Fibroblast of pulmonary artery (primary cell): ENCODE measurements around the gene EMP3.
"Not testable (repeated sequence)": the region's sequence is repeated elsewhere in the genome, so short reads cannot be mapped to it uniquely, and the experiment has no call there.

ENCODE experiments used
- DNase-seq: peaks from one replicate; pipeline ENCODE4 v3.0.0-alpha.2; 2010; ENCODE audit warnings: low read depth
- H3K4me3 ChIP-seq: replicated peaks from 2 replicates; pipeline ENCODE4 v1.5.1; 2011; ENCODE audit warnings: low read depth, mild to moderate bottlenecking, control low read depth, low read length, moderate library complexity
- CTCF ChIP-seq: IDR thresholded peaks from 2 replicates; pipeline ENCODE4 v1.5.1; 2011; ENCODE audit warnings: mild to moderate bottlenecking, control low read depth, low read length, inconsistent platforms; ENCODE audit errors: missing control alignments

The EMP3 gene

GRCh38 chr19:48367855-48368254, 42.5 kb downstream of the EMP3 start:
- no peak for DNase-seq
- H3K4me3 ChIP-seq, result no peak overlapping the region
- no peak for TF ChIP-seq CTCF

DNA sequence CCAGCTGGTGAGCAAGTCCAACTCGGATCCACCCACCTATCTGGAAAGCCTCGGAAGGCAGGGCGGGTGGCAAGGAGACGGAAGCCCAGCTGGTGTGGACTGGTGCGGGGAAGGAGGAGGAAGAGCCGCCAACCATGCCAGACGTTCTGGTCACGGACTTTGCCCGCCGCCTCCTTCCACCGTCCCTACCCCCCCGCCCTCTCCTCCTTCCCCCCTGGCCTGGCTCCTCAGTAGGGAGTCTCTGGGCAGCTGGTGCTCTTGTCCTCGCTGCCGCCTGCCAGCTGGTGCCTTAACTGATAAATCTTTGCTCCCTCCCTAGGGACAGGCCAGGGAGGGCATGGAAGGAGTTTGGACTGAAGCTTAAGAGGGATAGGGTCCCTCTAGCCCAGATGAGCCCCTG, 43.6 kb downstream of the EMP3 start:
- TF ChIP-seq CTCF, result no peak
- no peak for DNase-seq
- no peak overlapping the region for H3K4me3 ChIP-seq

DNA sequence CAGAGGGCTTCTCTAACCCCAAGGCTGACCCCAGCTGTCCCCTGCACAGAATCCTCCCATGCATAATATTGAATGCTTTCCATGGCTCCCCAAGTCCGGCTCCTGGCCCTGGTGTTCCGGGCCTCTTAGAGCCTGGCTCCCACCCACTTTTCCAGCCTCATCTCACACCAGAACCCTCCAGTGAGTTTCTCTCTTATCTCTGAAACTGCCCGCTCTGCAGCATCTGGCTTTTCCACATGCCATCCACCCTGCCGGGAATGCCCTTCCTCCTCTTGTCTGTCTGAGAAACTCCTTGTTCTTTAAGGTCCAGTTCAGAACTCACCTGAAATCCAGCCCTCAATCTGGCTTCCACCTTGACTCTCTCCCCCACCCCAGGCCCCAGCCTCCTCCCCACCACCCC, 45.6 kb downstream of the EMP3 start:
- no peak overlapping the region for H3K4me3 ChIP-seq
- no peak for DNase-seq
- no peak for TF ChIP-seq CTCF

GRCh38 chr19:48371367-48371766, 46.0 kb downstream of the EMP3 start:
- no peak overlapping the region for H3K4me3 ChIP-seq
- TF ChIP-seq CTCF, result no peak
- DNase-seq, result no peak

DNA sequence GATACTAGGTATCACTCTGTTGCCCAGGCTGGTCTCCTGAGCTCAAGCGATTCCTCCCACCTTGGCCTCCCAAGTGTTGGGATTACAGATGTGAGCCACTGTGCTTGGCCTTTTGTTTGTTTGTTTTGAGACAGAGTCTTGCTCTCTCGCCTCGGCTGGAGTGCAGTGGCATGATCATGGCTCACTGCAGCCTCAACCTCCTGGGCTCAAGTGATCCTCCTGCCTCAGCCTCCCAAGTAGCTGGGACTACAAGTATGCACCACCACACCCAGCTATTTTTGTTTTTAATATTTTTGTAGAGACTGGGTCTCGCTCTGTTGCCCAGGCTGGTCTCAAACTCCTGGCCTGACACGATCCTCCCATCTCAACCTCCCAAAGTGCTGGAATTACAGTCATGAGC, 46.4 kb downstream of the EMP3 start:
- not testable (repeated sequence) for H3K4me3 ChIP-seq, DNase-seq

GRCh38 chr19:48372904-48373303, 47.6 kb downstream of the EMP3 start:
- no peak for DNase-seq
- TF ChIP-seq CTCF, result no peak
- H3K4me3 ChIP-seq, result no peak overlapping the region

DNA sequence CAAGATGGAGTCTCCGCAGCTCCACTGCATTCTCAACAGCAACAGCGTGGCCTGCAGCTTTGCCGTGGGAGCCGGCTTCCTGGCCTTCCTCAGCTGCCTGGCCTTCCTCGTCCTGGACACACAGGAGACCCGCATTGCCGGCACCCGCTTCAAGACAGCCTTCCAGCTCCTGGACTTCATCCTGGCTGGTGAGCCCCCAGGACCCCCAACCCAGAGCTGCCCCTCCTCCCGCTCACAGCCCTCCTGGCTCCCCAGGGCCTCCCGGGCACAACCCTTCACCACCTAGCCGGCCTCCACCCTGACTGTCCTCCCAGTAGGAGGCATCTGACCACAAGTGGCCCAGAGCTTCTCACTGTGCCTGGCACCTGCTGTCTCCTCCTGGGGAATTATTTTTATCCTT, 48.2 kb downstream of the EMP3 start:
- H3K4me3 ChIP-seq, result no peak overlapping the region
- no peak for DNase-seq
- TF ChIP-seq CTCF, result no peak

GRCh38 chr19:48378194-48378570, 52.8 kb downstream of the EMP3 start:
- no peak overlapping the region for H3K4me3 ChIP-seq
- no peak for DNase-seq
- TF ChIP-seq CTCF, result no peak
